C4-2B (cell line): ENCODE measurements around the gene IGBP1.

Source experiments
- ZFX ChIP-seq: fragments of 450-650 bp; IDR thresholded peaks from 2 replicates; pipeline ENCODE4 v1.6.1; 2017
- TF ChIP-seq, protein P1 (sequence below): fragments of 450-650 bp; conservative IDR thresholded peaks from 2 replicates; pipeline ENCODE4 v1.5.1; 2017; ENCODE audit warnings: mild to moderate bottlenecking

DNA sequence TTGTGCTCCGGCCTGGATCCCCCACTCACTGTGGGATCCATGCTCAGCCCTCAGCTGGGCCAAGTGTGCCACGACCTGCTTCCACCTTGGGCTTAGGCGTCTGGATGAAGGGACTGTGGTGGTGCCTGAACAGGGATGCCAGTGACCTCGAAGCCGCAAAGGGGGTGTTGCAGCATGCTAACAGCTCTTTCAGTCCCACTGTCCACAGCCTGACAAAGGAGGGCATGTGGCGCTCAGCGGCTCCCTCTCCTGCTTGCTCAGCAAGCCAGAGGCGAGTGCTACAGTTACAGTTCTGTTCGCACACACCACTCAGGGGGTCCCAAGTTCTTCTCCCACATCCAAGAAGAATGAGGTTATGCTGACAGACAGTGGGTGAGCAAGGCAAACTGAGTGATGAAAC lies 5.2 kb upstream of the IGBP1 start:
- TF ChIP-seq, protein P1, sequence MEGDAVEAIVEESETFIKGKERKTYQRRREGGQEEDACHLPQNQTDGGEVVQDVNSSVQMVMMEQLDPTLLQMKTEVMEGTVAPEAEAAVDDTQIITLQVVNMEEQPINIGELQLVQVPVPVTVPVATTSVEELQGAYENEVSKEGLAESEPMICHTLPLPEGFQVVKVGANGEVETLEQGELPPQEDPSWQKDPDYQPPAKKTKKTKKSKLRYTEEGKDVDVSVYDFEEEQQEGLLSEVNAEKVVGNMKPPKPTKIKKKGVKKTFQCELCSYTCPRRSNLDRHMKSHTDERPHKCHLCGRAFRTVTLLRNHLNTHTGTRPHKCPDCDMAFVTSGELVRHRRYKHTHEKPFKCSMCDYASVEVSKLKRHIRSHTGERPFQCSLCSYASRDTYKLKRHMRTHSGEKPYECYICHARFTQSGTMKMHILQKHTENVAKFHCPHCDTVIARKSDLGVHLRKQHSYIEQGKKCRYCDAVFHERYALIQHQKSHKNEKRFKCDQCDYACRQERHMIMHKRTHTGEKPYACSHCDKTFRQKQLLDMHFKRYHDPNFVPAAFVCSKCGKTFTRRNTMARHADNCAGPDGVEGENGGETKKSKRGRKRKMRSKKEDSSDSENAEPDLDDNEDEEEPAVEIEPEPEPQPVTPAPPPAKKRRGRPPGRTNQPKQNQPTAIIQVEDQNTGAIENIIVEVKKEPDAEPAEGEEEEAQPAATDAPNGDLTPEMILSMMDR = no peak
- no peak for TF ChIP-seq ZFX
